ENCODE measurements around the gene PYY. TPM values are rescaled to one million over a fixed set of nuclear protein-coding genes. Genes with fewer than 3 reads are reported as not detected.

PYY gene
- total and polyA plus RNA-seq, 10 of the 15 experiments (the other 5 are each of a cell fraction or from before 2014, with no cell fraction given): 0.07 to 0.18 TPM; not detected in 8

DNA sequence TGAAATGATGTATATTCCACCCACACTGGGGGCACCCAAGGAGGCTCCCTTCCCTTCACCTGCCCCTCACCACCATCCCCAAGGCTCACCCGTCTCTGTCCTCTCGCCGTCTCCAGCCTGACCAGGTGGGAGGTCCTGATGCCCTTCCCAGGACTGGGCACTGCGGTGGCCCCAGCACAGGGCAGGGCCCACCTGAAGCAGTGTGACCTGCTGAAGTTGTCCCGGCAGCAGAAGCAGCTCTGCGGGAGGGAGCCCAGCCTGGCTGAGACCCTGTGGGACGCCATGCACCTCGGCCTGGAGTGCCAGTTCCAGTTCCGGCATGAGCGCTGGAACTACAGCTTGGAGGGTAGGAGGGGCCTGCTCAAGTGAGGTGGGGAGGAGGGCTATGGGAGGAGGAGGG lies 21.4 kb downstream of the PYY start (continued):
- TF ChIP-seq, protein P1, sequence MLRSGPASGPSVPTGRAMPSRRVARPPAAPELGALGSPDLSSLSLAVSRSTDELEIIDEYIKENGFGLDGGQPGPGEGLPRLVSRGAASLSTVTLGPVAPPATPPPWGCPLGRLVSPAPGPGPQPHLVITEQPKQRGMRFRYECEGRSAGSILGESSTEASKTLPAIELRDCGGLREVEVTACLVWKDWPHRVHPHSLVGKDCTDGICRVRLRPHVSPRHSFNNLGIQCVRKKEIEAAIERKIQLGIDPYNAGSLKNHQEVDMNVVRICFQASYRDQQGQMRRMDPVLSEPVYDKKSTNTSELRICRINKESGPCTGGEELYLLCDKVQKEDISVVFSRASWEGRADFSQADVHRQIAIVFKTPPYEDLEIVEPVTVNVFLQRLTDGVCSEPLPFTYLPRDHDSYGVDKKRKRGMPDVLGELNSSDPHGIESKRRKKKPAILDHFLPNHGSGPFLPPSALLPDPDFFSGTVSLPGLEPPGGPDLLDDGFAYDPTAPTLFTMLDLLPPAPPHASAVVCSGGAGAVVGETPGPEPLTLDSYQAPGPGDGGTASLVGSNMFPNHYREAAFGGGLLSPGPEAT (IDR thresholded peaks at IDR 0.05; ENCODE audit: low read depth): no peak

DNA sequence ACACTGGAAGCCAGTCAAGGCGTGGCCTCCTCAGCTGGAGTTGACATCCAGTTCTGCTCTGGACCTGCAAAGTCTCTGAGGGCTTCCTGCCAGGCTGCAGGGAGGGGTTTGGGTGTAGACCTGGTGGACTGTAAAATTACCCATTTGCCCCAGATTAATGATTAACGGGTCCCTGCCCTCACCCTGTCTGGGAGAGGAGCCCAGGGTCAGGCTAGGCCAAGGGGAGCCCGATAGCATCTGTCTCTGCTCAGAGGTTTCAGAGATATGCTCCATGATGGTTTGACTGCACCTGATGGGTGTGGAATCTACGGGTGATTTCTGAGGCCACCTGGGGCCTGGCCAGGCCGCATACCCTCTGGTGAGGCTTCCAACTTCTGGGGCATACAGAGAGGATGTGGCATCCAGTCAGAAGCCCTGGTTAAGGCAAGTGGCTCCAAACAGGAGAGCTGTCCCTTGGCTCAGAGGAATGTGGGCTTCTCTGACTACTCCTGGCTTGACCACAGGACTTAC lies 22.6 kb downstream of the PYY start:
- FAIRE-seq: no peak
- no TSS peak for BruUV-seq (replicated peaks)
- Histone ChIP-seq H3K27me3 (replicated peaks in 1 of 2; ENCODE audit: control insufficient read depth in 2 of 2, insufficient read depth in 2 of 2, low read length in 1 of 2) (peaks cover 0 to 5% of the 10 kb centered on the region in 2 experiments; a peak in 2 of 4 replicates), H3K79me2 (ENCODE audit: control insufficient read depth, insufficient read depth, low read length) (no peaks in the 10 kb centered on the region), H3K4me2 (ENCODE audit: control insufficient read depth, insufficient read depth) (no peak overlapping the region), H3K27ac (ENCODE audit: control insufficient read depth, insufficient read depth) (no peak overlapping the region), H4K20me1 (ENCODE audit: control insufficient read depth, insufficient read depth) (no peaks in the 10 kb centered on the region), H3K9ac (ENCODE audit: control insufficient read depth, insufficient read depth, low read length) (no peak overlapping the region), H3K4me3 (no peak overlapping the region), H3K9me3 (replicated peaks; ENCODE audit: control insufficient read depth, insufficient read depth, low read length) (no peaks in the 10 kb centered on the region), H3K36me3 (ENCODE audit: control insufficient read depth in 2 of 2, insufficient read depth in 2 of 2, low read length in 1 of 2) (no peaks in the 10 kb centered on the region), H3K4me1 (ENCODE audit: control insufficient read depth, insufficient read depth, low read length) (no peaks in the 10 kb centered on the region), H2AFZ (ENCODE audit: control insufficient read depth, low read depth, low read length) (no peak overlapping the region)
- 21% methylated on average over 5 of the region's 5 CpGs for WGBS (ENCODE audit: insufficient coverage, insufficient replicate concordance, low lambda C conversion rate, missing lambda C conversion rate)
- in situ Hi-C loops (cut with MboI): no loop called here
- no peak for TF ChIP-seq BCL11A (IDR thresholded peaks at IDR 0.05; ENCODE audit: low read depth, low read length)
- TF ChIP-seq NRF1 (conservative IDR thresholded peaks at IDR 0.05; ENCODE audit: low read depth, low read length): no peak
- no peak for TF ChIP-seq POLR2AphosphoS5 (IDR thresholded peaks at IDR 0.05; ENCODE audit: low read length)
- no peak for TF ChIP-seq KDM1A (IDR thresholded peaks at IDR 0.05; ENCODE audit: borderline replicate concordance)
- TF ChIP-seq, protein P2, sequence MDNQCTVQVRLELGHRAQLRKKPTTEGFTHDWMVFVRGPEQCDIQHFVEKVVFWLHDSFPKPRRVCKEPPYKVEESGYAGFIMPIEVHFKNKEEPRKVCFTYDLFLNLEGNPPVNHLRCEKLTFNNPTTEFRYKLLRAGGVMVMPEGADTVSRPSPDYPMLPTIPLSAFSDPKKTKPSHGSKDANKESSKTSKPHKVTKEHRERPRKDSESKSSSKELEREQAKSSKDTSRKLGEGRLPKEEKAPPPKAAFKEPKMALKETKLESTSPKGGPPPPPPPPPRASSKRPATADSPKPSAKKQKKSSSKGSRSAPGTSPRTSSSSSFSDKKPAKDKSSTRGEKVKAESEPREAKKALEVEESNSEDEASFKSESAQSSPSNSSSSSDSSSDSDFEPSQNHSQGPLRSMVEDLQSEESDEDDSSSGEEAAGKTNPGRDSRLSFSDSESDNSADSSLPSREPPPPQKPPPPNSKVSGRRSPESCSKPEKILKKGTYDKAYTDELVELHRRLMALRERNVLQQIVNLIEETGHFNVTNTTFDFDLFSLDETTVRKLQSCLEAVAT (IDR thresholded peaks at IDR 0.05): no peak
- TF ChIP-seq KAT2A (conservative IDR thresholded peaks at IDR 0.05; ENCODE audit: control insufficient read depth, low read depth, low read length): no peak
- no peak for TF ChIP-seq TCF3 (IDR thresholded peaks at IDR 0.05; ENCODE audit: borderline replicate concordance, insufficient read depth, low read depth, low read length)
- no peak for TF ChIP-seq EED (IDR thresholded peaks at IDR 0.05; ENCODE audit: low read depth)
- ATAC-seq: no peak; the same call in 2 of the 3 replicates
- CTCF ChIA-PET: interaction anchor here (1.2 kb wide), 1 partner anchor 13 kb away, joined by 5 read pairs; no protein-coding TSS in a partner anchor
- POLR2A ChIA-PET: no interaction called here
- no peak for DNase-seq (ENCODE audit: low read depth, low spot score)
- intact Hi-C loops (cut with micrococcal nuclease; ENCODE audit: unreplicated experiment): no loop called here
- RAD21 ChIA-PET (ENCODE audit: unreplicated experiment): no interaction called here
- SMC1A ChIA-PET (ENCODE audit: uncharacterized antibody, unreplicated experiment): no interaction called here

Data from GM12878 (cell line).